SU-DHL-6 (cell line): ENCODE data around the gene NCAM2.

ENCODE experiments used
- CTCF ChIP-seq: fragments of 200-600 bp; sonication (generic); IDR thresholded peaks from one replicate; pipeline ENCODE4 v1.5.1; 2017; ENCODE audit warnings: antibody characterized with exemption, mild to moderate bottlenecking, low read length, moderate library complexity; ENCODE audit not compliant: insufficient read depth, poor library complexity, severe bottlenecking
- EZH2phosphoT487 ChIP-seq: fragments of 200-600 bp; sonication (generic), shearing (Covaris generic); conservative IDR thresholded peaks from 2 replicates; pipeline ENCODE4 v1.6.1; 2018; ENCODE audit warnings: mild to moderate bottlenecking, antibody characterized with exemption, low read length, moderate library complexity, mixed read lengths

DNA sequence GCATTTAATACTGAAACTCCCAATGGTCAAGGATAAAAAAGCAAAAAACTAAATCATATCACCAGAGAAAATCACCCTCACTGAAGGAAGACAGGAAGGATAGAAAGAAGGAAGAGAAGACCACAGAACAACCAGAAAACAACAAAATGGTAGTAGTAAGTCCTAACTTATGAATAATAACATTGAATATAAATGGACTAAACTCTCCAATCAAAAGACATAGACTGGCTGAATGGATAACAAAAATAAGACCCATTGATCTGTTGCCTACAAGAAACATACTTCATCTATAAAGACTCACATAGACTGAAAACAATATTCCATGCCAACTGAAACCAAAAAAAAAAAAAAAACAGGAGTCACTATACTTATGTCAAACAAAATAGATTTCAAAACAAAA is 347.7 kb downstream of the NCAM2 start:
- TF ChIP-seq CTCF: no peak
- TF ChIP-seq EZH2phosphoT487: no peak
